ENCODE results near the gene DGLUCY.
"Not testable (repeated sequence)": the region's sequence is repeated elsewhere in the genome, so short reads cannot be mapped to it uniquely, and the experiment has no call there.

The DGLUCY gene

GRCh38 chr14:91231446-91231845, 117.6 kb downstream of the DGLUCY start:
- in situ Hi-C loops (cut with MboI; ENCODE audit: low sequenced_read_pairs): no loop called here

GRCh38 chr14:91232052-91232451, 118.2 kb downstream of the DGLUCY start:
- in situ Hi-C loops (cut with MboI; ENCODE audit: low sequenced_read_pairs): no loop called here

- in situ Hi-C loops (cut with MboI; ENCODE audit: low sequenced_read_pairs): no loop called here
Measured at GRCh38 chr14:91232603-91233002, 118.7 kb downstream of the DGLUCY start.

DNA sequence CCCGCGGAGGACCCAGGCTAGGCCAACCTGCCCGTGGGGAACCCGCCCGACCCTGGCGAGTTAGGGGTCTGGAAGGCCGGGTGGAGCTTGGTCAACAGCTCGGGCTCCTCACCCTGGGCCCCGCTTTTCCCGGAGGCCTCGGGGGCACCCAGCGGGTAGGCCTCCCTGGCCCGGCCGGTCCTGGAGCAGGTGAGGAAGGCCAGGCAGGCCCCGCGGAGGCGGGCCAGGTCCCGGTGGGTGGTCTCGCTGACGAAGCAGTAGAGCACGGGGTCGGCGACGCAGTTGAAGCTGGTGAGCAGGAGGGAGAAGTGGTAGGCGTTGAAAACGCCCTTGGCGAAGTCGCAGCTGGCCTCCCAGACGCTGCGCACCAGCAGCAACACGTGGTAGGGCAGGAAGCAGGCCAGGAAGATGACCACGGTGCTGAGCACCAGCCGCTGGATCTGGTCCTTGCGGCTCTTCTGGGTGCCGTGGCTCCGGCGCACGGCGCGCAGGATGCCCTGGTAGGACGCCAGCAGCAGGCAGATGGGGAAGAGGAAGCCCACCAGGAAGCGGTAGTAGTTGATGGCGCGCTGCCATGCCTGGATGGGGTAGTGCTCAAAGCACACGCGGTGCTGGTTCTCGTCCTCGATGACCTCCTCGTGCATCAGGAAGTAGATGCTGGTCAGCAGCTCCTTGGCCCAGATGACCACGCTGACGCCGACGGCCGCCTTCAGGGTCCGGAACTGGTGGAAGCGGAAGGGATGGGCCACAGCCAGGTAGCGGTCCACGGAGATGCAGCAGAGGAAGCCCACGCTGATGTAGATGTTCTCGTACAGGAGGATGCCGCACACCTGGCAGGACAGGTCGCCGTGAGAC, 120.3 kb downstream of the DGLUCY start:
- in situ Hi-C loops (cut with MboI; ENCODE audit: low sequenced_read_pairs): no loop called here

- in situ Hi-C loops (cut with MboI; ENCODE audit: low sequenced_read_pairs): no loop called here
Measured at GRCh38 chr14:91234791-91235114, 120.9 kb downstream of the DGLUCY start.

DNA sequence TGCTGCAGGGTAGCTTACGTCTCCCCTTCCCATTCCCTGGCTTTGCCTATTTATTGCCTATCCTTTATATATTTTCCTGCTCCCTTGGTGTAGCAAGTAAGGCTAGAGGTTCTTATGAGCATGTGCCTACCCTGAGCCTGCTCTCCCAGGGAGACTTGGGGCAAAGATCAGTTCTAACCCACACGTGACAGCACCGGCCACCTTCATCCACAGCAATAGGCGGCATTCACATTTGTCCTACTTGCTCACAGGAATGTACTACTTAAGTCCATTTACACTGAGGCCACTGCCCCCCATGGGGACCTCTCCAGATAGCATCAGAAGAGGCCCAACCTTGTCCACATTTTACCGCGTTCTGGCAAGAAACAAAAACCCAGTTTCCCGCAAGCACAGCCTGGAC, 122.0 kb downstream of the DGLUCY start:
- in situ Hi-C loops (cut with MboI; ENCODE audit: low sequenced_read_pairs): no loop called here

GRCh38 chr14:91237219-91237618, 123.3 kb downstream of the DGLUCY start:
- in situ Hi-C loops (cut with MboI; ENCODE audit: low sequenced_read_pairs): no loop called here

GRCh38 chr14:91238085-91238484, 124.2 kb downstream of the DGLUCY start:
- in situ Hi-C loops (cut with MboI; ENCODE audit: low sequenced_read_pairs): no loop called here

- in situ Hi-C loops (cut with MboI; ENCODE audit: low sequenced_read_pairs): no loop called here
Measured at GRCh38 chr14:91238661-91239060, 124.8 kb downstream of the DGLUCY start.

DNA sequence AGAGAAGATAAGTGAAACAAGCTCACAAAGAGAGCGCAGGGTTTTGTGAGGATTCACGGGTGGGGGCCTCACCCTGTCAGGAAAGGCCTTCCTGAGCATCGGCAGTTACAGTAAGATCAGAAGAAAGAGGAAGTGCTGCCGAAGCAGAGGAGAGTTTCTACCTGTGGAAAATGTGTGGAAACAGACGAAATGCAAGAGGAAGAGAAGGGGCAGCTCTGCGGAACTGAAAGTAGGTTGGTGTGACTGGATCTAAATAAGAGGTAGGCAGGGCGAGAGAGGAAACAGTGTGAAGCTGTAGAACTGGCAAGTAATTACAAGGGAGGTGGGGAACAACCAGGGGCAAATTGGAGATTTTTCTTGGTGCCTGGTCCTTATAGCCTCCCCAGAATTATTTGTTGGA, 128.0 kb downstream of the DGLUCY start:
- in situ Hi-C loops (cut with MboI; ENCODE audit: low sequenced_read_pairs): no loop called here

GRCh38 chr14:91242635-91243034, 128.8 kb downstream of the DGLUCY start:
- in situ Hi-C loops (cut with MboI; ENCODE audit: low sequenced_read_pairs): no loop called here

- in situ Hi-C loops (cut with MboI; ENCODE audit: low sequenced_read_pairs): no loop called here
Measured at GRCh38 chr14:91243074-91243471, 129.2 kb downstream of the DGLUCY start.

DNA sequence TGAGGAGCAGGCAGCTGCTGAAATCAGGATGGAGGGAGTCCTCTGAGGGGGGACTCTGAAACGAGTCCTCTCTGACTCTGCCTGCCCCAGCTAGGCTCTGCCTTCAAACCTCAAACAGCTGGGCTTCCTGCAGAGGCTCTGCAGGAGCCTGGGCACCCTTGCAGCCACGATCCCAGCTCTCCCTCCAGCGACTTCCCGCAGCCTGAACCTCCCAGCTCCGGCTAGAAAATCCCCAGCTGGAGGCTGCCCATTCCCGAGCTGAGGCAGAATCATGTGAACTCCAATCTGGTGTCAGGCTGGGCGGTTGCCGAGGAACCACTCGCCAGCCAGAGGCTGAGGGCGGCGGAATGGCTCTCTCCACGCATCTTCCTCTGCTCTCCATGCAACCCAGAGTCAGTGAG, 130.6 kb downstream of the DGLUCY start, which contains the start of gene GPR68:
Gene GPR68 (minus strand): TSS at position 204 of the 401 bp plus-strand sequence. CDS start 9,654 bp downstream, outside the sequence.
- in situ Hi-C loops (cut with MboI; ENCODE audit: low sequenced_read_pairs): no loop called here

- in situ Hi-C loops (cut with MboI; ENCODE audit: low sequenced_read_pairs): no loop called here
Measured at GRCh38 chr14:91245029-91245428, 131.2 kb downstream of the DGLUCY start.

DNA sequence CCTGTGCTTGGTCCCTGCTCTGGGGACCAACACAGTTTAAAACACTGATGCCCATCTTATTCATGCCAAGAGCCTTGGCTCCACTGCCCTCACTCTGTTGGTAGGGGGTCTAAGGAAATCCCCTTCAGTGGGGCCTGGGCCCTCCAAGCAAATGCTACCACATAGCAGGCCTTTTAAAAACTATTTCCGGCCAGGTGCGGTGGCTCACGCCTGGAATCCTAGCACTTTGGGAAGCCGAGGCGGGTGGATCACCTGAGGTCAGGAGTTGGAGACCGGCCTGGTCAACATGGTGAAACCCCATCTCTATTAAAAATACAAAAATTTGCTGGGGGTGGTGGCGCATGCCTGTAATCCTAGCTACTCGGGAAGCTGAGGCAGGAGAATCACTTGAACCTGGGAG, 131.7 kb downstream of the DGLUCY start:
- in situ Hi-C loops (cut with MboI; ENCODE audit: low sequenced_read_pairs): not testable (repeated sequence)

DNA sequence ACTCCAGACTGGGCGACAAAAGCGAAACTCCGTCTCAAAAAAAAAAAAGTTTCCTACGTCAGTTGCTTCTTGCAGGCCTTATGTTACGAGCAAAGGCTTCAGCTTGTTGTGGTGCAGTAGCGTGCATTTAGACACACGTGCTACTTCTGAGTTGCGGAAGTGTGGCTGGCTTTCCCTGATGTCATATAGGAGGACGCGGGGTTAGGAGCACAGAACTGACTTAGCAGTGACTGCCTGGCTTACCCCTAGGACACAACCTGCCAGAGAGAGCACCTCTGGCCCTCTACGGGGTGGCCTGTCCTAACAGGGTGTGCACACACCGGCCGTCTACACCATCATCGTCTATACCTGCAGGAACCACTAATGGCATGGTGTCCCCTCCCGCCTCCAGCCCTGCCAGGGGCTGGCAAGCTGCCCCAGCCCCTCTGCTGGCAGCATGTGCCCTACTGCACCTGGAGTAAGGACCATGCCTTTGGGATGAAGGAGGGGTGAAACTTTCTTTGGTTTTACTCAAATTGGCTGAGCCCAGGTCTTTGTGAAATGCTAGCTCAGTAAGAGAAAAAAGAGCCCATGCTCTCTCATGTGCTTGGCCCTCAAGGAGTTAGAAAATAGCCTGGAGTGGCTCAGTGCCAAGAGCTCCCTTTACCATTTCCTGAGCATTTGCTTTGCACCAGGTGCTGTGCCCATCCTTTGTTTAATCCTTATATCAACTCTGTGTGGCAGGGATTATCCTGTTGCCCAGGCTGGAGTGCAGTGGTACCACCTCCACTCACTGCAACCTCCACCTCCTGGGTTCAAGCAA, 132.4 kb downstream of the DGLUCY start:
- in situ Hi-C loops (cut with MboI; ENCODE audit: low sequenced_read_pairs): no loop called here

- in situ Hi-C loops (cut with MboI; ENCODE audit: low sequenced_read_pairs): no loop called here
Measured at GRCh38 chr14:91249841-91250616, 136.2 kb downstream of the DGLUCY start.

DNA sequence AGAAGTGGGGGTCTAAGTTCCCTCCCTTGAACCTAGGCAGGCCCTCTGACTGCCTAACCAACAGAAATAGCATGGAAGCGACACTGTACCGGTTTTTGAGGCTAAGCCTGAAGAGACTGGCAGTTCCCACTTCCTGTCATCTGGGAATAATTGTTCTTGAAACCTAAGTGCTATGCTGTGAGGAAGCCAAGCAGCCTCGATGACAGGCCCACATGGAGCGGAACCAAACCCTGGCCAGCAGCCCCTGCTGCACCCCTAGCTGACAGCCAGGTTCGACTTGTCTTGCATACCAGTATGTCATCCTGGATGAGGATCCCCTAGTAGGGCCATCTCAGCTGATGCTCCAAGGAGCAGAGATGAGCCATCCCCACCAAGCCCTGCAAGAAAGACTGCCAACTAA, 137.0 kb downstream of the DGLUCY start:
- in situ Hi-C loops (cut with MboI; ENCODE audit: low sequenced_read_pairs): no loop called here

DNA sequence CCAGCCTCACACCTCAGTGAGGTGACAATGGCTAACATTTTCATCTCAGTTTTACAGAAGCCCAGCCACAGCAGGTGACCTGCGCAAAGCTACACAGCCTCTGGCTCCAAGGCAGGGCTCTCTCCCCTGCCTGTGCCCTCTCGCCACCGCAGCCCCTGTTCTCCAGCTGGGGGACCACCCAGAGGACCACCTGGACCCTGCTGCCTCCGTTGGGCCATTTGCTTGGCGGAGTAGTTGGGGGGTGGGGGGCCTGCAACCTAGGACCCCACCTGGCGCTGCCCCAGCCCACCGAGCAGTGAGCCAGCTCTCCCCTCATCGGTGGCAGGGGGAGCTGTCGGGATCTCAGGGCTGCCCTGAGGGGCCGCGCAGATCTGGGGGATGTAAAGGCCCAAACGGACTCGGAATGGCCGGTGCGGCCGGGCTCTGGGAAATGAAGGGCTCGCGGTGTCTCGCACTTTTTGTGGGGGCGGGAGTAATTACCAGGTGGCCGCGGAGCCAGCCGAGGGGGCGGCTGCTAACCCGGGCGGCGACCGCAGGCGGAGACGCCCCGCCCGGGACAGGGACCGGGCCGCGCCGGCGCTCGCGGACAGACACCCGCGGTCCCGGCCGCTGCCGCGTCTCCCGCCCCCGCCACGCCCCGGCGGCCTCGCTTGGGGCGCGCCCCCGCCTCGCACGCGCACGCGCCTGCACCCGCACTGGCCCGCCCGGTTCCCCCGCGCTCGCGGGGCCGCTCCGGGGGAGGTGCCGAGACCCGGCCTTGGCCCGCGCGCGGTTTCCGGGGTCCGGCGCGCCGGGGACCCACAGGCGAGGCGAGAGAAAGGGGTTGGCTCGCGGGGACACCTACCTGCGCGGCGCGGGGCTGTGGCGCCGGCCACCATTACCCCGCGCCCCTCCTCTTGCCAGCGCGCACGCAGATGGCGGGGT, 139.3 kb downstream of the DGLUCY start:
- in situ Hi-C loops (cut with MboI; ENCODE audit: low sequenced_read_pairs): no loop called here

DNA sequence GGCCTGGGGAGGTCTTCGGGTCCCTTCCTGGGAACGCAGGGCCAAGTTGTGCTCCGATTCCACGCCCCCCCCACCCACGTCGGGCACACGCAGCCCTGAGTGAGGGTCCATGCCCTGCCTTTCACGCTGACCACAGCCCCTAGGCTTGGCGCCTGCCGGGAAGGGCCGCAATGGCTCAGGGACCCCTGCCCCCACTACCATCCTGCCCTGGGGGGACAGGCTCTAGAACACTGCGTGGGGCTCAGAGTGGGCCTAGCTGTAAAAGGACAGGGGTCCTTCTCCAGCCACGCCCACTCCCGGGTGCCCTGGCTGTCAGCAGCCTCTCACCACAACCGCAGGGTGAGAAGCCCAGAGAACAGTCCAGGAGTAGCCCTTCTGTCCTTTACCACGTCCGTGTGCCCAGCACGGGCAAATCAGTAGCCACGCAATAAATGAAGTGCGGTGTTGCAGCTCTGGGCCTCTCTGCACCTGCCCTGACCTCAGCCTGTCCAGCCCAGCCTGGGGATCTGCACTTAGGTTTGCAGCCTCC, 140.0 kb downstream of the DGLUCY start:
- in situ Hi-C loops (cut with MboI; ENCODE audit: low sequenced_read_pairs): no loop called here
